VCaP (cell line): ENCODE measurements around the gene ENO3.
A peak's percentile ranks its signal among the peaks of the same experiment; 100 is the strongest.

Experiments
- H3K27ac ChIP-seq: fragments of 450-650 bp; 2 replicates; pipeline ENCODE4 v1.5.1; 2017
- CTCF ChIP-seq: fragments of 450-650 bp; conservative IDR thresholded peaks from 2 replicates; pipeline ENCODE4 v1.5.1; 2017; ENCODE audit warnings: mild to moderate bottlenecking, moderate library complexity

ENO3 gene

GRCh38 chr17:4999430-5000093 is 48.6 kb downstream of the ENO3 start:
- no peak for TF ChIP-seq CTCF
- H3K27ac ChIP-seq = peak overlapping the region; percentile 68

GRCh38 chr17:5000237-5000639 is 49.3 kb downstream of the ENO3 start:
- no peak overlapping the region for H3K27ac ChIP-seq
- no peak for TF ChIP-seq CTCF

GRCh38 chr17:5002121-5002788 is 51.3 kb downstream of the ENO3 start:
- no peak overlapping the region for H3K27ac ChIP-seq
- TF ChIP-seq CTCF = no peak

GRCh38 chr17:5003214-5003867 is 52.4 kb downstream of the ENO3 start:
- no peak for TF ChIP-seq CTCF

More at GRCh38 chr17:5003214-5003867, 52.4 kb downstream of the ENO3 start:
- H3K27ac ChIP-seq = no peak overlapping the region
